Limb (tissue), 2 donors: ENCODE results near the gene LARP1.

ENCODE experiments used
- DNase-seq, 2 donors: peaks; one replicate each; pipeline ENCODE4 v3.0.0-alpha.2; 2016; ENCODE audit errors: extremely low spot score in 2 of 2

Gene LARP1

GRCh38 chr5:154851351-154851750 is 96.2 kb downstream of the LARP1 start:
- no peak for DNase-seq

DNA sequence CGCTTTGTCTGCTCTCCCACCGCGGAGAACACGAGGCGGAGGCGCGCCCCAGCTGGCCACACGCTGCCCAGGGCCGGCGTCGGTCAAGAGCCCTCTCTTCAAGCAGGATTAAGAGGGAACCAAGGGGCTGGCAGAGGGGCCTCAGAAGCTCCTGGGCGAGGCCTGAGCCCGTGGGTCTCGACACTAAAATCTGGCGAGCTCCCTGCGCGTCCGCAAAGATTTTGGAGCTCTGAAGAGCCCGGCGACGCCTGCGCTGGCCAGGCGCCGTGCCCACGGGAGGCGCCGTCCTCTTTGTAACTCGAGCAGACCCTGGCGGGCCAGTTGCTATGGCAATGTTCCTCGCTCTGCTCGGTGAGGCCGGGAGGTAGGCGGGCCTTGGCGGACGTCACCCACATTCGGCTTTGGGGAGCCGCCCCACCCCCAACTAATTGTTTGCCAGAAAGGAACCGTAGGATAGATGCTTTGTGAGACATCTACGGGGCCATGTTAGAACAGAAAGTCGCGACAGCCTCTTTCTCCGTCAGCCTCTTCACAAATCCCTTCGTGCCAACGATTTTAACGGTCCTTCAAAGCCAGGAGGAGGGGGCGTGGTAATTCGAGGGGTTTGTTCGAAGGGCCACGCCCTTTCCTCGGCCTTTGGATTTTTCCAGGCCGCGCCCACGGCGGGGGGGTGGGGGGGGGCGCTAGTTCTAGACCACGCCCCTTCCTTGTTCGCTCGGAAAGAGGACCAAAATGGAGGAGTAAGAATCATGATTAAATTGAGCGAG is 102.5 kb downstream of the LARP1 start:
- peak; percentile 96 to 97 for DNase-seq

DNA sequence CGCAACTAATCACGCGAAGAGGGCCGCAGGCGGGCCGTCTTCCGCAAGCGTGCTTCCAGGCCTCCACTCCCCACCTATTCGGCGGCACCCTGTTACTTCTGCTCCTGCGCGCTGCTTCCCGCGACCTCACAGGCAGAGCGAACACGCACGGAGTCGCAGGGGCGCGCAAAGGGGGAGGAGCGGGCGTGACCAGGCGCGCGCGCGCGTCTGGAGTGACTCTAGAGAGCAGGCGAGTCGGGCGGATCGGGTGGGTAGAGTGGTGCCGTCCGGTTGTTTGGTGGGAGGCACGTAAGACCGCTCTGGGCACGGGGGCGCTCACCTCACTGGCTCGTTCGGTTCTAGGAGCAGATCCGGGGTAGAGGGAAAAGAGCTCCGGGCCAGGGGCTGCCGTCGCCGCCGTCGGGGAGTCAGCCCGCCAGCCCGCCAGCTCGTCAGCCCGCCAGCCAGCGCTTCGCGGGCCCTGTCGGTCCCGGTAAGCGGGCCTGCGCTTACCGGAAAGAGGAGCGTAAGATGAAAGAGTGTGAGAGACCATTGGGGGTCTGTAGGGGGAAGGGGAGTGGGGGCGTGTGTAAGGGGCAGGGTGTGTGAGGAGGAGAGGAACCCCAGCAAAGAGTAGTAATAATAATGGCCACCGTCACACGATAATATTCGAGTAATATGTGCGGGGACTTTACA is 103.3 kb downstream of the LARP1 start, which contains the start of gene CNOT8:
CNOT8 (plus strand) TSS at position 331 of the 675 bp plus-strand sequence. CDS start 4,652 bp downstream, outside the sequence.
- DNase-seq = peak; percentile 97 to 99

GRCh38 chr5:154858972-154859871 is 104.0 kb downstream of the LARP1 start:
- DNase-seq = no peak

GRCh38 chr5:154860123-154860522 is 104.9 kb downstream of the LARP1 start:
- no peak for DNase-seq

DNA sequence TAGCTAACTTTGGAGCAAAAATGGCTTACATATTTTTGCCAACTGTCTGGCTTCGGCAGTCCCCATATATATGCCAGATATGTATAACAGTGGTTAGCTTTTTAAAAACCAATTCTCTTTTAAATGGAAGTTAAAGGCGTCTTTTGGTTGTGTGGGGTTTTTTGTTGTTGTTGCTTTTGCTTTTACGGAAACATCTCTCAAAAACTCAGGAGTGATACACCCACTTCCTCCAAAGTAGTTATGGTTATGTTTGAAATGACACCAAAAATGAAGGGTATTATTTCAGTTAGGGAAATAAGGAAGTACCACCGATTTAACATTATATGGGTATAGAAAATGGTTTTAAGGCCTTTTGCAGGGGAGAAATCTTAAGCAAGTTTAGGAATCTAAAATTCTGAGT is 105.6 kb downstream of the LARP1 start:
- no peak for DNase-seq

DNA sequence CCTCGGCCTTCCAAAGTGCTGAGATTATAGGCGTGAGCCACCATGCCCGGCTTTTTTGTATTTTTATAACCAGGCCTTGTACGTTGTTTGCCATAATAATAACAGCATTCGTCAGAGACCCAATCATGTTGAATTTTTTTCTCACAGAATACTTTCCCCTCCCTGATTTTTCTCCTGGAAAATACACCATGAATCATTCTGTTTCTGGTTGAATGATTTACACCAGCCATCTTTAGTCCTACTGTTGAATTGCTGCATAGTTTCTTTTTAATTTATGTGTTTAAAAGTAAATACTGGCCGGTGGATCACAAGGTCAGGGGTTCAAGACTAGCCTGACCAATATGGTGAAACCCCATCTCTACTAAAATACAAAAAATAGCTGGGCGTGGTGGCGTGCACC is 106.8 kb downstream of the LARP1 start:
- no peak for DNase-seq

- DNase-seq = no peak
These were observed 107.6 kb downstream of the LARP1 start for GRCh38 chr5:154862766-154863165.

DNA sequence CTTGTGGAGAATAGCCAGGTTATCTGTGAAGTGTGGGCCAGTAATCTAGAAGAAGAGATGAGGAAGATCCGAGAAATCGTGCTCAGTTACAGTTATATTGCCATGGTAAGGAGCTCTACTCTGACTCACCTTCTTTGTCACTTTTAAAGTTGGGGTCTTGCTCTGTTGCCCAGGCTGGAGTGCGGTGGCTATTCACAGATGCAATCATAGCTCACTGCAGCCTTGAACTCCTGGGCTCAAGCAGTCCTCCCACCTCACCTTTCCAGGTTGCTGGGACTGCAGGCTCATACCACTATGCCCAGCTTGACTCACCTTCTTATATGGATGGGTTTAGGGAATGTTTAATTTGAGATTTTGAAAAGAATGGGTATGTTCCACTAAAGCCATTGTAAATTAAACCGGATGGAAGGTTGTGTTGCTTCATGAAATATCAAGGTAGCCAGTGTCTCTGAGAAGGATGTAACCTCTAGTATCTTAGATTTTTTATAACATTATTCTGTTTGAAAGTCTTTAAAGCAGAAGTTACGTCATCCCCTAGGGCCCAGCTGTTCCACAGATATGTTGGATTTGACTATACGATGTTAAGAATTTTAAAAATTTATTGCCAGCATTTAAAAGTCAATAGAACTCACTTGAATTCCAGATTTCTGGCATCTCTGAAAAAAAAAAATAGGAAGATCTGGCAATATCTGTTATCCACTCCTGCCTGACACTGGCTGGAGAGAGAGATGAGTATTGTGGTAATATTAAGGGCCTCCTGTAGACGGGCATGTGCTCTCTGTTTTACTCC is 108.3 kb downstream of the LARP1 start:
- DNase-seq = no peak

- no peak for DNase-seq
These were observed 110.4 kb downstream of the LARP1 start for GRCh38 chr5:154865466-154866184.

DNA sequence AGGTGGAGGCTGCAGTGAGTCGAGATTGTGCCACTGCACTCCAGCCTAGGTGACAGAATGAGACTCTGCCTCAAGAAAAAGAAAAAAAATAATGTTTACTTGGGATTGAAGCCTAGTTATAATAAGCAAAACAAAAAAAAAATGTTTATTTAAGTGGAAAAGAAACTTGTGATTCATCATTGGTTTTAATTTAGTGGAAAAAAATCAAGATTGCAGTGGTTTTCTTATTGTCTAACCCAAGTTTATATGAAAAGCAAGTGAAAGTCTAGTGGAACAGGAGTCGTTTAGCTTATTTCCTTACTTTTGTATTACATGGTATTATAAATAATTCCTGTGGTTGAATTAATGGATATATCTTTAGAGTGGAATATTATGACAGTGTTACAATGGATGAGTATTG is 111.7 kb downstream of the LARP1 start:
- DNase-seq = no peak
